ENCODE results near the gene BLM. TPM values are rescaled to one million over a fixed set of nuclear protein-coding genes. Genes with fewer than 3 reads are reported as not detected.
A peak's percentile ranks its signal among the peaks of the same experiment; 100 is the strongest.
"Not testable (repeated sequence)": the region's sequence is repeated elsewhere in the genome, so short reads cannot be mapped to it uniquely, and the experiment has no call there.

The BLM gene
- 1 to 10 TPM in 1 of 7 donors, under 1 TPM in 5, not detected in 1; 0.15 to 1.9 (median 0.78) TPM for total RNA-seq
- polyA plus RNA-seq: 1 to 10 TPM in 1 of 2 donors, under 1 TPM in 1; 0.40 to 1.3 TPM
- long read RNA-seq, donor 1: 0 reads
- long read RNA-seq, donor 2, full-length matches to known transcripts: 1 of 1 reads
- long read RNA-seq, donor 2, partial matches to known transcripts: 0 of 1 reads
- long read RNA-seq, donor 2, other reads (novel, unspliced or antisense): 0 of 1 reads
- long read RNA-seq, donor 3, full-length matches to known transcripts: 2 of 2 reads
- long read RNA-seq, donor 3, partial matches to known transcripts: 0 of 2 reads
- long read RNA-seq, donor 3, other reads (novel, unspliced or antisense): 0 of 2 reads

GRCh38 chr15:90716976-90717821 is at the start of gene BLM:
Gene BLM (plus strand): TSS chr15:90717346. CDS start chr15:90747393, 30,047 bp downstream.
- peak; percentile 94 to 97 (median 96) for DNase-seq
- peak within 1 kb of the TSS; percentile 70 for H3K4me3 ChIP-seq
- intact Hi-C loops (cut with DNase I): loop anchor here in 2 of 4 donors (5.0 to 10.0 kb wide), 3 partner anchors 158 to 318 kb away; no protein-coding TSS in a partner anchor

GRCh38 chr15:90667755-90668345 is 49.3 kb upstream of the BLM start:
- H3K36me3 ChIP-seq; intact Hi-C loops (cut with DNase I); H3K9me3 ChIP-seq; H3K27me3 ChIP-seq; DNase-seq; H3K4me3 ChIP-seq; H3K4me1 ChIP-seq (ENCODE audit: insufficient read depth); H3K27ac ChIP-seq: not testable (repeated sequence)
- 62 to 74% (median 70%) methylated on average over 7 of the region's 7 CpGs for WGBS, 3 donors

More at GRCh38 chr15:90716976-90717821, at the start of gene BLM:
- Histone ChIP-seq H3K27me3 (no peaks in the 10 kb centered on the region), H3K36me3 (no peaks in the 10 kb centered on the region), H3K9me3 (no peaks in the 10 kb centered on the region), H3K4me1 (ENCODE audit: insufficient read depth) (peaks cover 3% of the 10 kb centered on the region), H3K27ac (peak within 1 kb of the TSS; percentile 14 to 81)
- TF ChIP-seq CTCF (IDR thresholded peaks at IDR 0.05) (peak; percentile 34 to 73 (median 52)), POLR2A (IDR thresholded peaks at IDR 0.05) (no peak), EP300 (IDR thresholded peaks at IDR 0.05) (no peak)
- 0% methylated on average over 58 to 65 of the region's 65 CpGs for WGBS, 3 donors

- H3K27ac ChIP-seq; H3K4me3 ChIP-seq; H3K9me3 ChIP-seq; DNase-seq; H3K4me1 ChIP-seq (ENCODE audit: insufficient read depth); intact Hi-C loops (cut with DNase I); H3K27me3 ChIP-seq; H3K36me3 ChIP-seq: not testable (repeated sequence)
- WGBS, 3 donors: 94 to 99% (median 96%) methylated on average over 8 of the region's 8 CpGs
These were observed 46.5 kb upstream of the BLM start for GRCh38 chr15:90670631-90671030.

GRCh38 chr15:90671216-90671615 is 45.9 kb upstream of the BLM start:
- WGBS, 3 donors: 83 to 89% (median 87%) methylated on average over 4 of the region's 4 CpGs
- TF ChIP-seq CTCF (IDR thresholded peaks at IDR 0.05) (no peak), EP300 (IDR thresholded peaks at IDR 0.05) (no peak), POLR2A (IDR thresholded peaks at IDR 0.05) (no peak)
- Histone ChIP-seq H3K27me3 (no peaks in the 10 kb centered on the region), H3K27ac (no peak overlapping the region), H3K36me3 (no peaks in the 10 kb centered on the region), H3K4me3 (no peak overlapping the region), H3K4me1 (ENCODE audit: insufficient read depth) (no peaks in the 10 kb centered on the region), H3K9me3 (no peaks in the 10 kb centered on the region)
- DNase-seq: no peak
- intact Hi-C loops (cut with DNase I): no loop called here

GRCh38 chr15:90673357-90673756 is 43.8 kb upstream of the BLM start:
- H3K36me3 ChIP-seq; DNase-seq; H3K4me3 ChIP-seq; H3K4me1 ChIP-seq (ENCODE audit: insufficient read depth); H3K27me3 ChIP-seq; H3K9me3 ChIP-seq; intact Hi-C loops (cut with DNase I); H3K27ac ChIP-seq: not testable (repeated sequence)
- 91 to 97% (median 94%) methylated on average over 10 of the region's 10 CpGs for WGBS, 3 donors

Data from ovary (tissue), 10 donors.